Esophagus muscularis mucosa (tissue), 4 donors: Measurements from ENCODE around the gene EPSTI1.

ENCODE experiments used
- CTCF ChIP-seq, 3 experiments: fragments of 200-600 bp in 2 of 3; fragments of 450-650 bp in 1 of 3; sonication (generic) in 2 of 3; IDR thresholded peaks; one replicate each; pipeline ENCODE4 v1.5.1; 2017 to 2019; ENCODE audit warnings: antibody characterized with exemption in 3 of 3, mild to moderate bottlenecking in 2 of 3, moderate library complexity in 1 of 3
- EP300 ChIP-seq: sonication (generic); formaldehyde crosslinking; IDR thresholded peaks from one replicate; pipeline ENCODE4 v1.6.1; 2017; ENCODE audit warnings: antibody characterized with exemption
- POLR2A ChIP-seq: fragments of 450-650 bp; IDR thresholded peaks from one replicate; pipeline ENCODE4 v1.6.1; 2017; ENCODE audit warnings: antibody characterized with exemption, moderate library complexity, mild to moderate bottlenecking, low read depth
- POLR2AphosphoS5 ChIP-seq, 2 donors: sonication (generic); formaldehyde crosslinking; IDR thresholded peaks; one replicate each; pipeline ENCODE4 v1.6.1; 2017; ENCODE audit warnings: antibody characterized with exemption in 2 of 2

DNA sequence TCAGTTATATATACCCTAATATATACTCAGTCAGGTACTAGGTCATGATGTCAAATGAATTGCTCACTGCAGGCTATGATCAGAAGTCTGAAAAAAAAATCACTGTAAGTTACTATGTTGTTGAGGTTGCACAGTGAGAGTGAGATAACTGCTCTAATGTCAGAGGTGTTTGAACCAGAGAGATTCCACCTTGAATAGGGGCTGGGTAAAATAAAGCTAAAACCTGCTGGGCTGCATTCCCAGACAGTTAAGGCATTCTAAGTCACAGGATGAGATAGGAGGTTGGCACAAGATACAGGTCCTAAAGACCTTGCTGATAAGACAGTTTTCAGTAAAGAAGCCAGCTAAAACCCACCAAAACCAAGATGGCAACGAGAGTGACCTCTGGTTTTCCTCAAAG lies 10.2 kb downstream of the EPSTI1 start:
- TF ChIP-seq POLR2AphosphoS5 (IDR thresholded peaks at IDR 0.05) (no peak), CTCF (IDR thresholded peaks at IDR 0.05) (no peak), POLR2A (no peak), EP300 (no peak)
